RWPE1 (cell line): ENCODE results near the gene PAEP.
"Not testable (repeated sequence)": the region's sequence is repeated elsewhere in the genome, so short reads cannot be mapped to it uniquely, and the experiment has no call there.

Source experiments
- CTCF ChIA-PET: fragments of 350-600 bp; sonication (Branson Sonifier 250); formaldehyde crosslinking; extraction: SDS; loops from one replicate; lab custom pipeline; 2021; lab: Yijun Ruan, JAX
- POLR2A ChIA-PET: fragments of 400-600 bp; formaldehyde crosslinking; extraction: SDS; loops from one replicate; lab custom pipeline; 2020; ENCODE audit warnings: antibody characterized with exemption; ENCODE audit not compliant: low non-redundant PET; lab: Yijun Ruan, JAX
- DNase-seq: peaks from one replicate; pipeline ENCODE4 v3.0.0; 2012; ENCODE audit warnings: low spot score
- H3K27ac ChIP-seq: fragments of 450-650 bp; 2 replicates; pipeline ENCODE4 v1.5.1; 2017
- TF ChIP-seq, protein P1 (sequence below): fragments of 450-650 bp; conservative IDR thresholded peaks from 2 replicates; pipeline ENCODE4 v1.5.1; 2017; ENCODE audit warnings: low read depth, mild to moderate bottlenecking

PAEP gene

DNA sequence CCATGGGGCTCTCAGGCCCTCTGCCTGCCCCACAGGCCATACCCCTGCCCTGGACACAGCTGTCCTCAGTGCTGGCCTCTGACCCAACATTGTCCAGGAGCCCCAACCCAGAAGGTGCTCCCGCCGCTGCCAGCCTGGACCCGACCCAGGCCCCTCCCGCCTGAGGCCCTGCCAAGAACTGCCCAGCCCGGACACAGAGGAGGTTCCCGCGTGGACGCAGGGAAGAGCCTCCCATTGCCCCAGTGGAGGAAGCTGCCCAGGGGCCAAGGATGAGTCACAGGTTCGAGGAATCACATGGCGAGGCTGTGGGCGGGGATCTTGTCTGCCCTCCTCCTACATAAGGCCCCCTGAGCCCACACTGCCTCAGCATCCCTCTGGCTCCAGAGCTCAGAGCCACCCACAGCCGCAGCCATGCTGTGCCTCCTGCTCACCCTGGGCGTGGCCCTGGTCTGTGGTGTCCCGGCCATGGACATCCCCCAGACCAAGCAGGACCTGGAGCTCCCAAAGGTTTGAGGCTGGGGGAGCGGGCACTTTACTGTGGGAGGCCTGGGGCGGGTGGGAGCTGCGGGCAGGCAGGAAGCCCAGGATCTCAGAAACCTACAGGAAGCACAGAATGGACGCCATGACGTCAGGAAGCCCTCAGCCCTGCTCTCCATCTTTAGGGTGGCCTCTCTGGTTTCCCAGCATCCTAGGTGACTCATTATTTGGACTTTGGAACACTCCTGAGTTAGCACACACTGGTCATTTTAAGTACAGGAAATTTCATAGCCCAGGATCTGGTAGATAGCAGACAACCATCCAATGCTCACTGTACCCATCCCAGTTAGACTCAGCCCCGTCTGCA is at the start of gene PAEP:
Gene PAEP (plus strand): TSS at position 366 of the 844 bp plus-strand sequence.
- POLR2A ChIA-PET = no interaction called here

DNA sequence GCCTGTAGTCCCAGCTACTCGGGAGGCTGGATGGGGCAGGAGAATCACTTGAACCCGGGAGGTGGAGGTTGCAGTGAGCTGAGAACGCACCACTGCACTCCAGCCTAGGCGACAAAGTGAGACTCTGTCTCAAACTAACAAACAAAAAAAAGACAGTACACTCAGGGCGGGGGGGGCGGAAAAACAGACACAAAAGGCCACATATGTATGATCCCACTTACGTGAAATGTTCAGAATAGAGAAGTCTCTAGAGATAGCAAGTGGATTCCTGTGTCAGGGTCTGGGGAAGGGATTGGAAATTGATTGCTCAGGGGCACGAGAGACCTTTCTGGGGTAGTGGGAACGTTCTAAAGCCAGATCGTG is 49.3 kb upstream of the PAEP start:
- H3K27ac ChIP-seq = no peak overlapping the region
- CTCF ChIA-PET = interaction anchor here (1.0 kb wide), 1 partner anchor 8 kb away, joined by 8 read pairs; no protein-coding TSS in a partner anchor
- POLR2A ChIA-PET = no interaction called here
- no peak for DNase-seq
- TF ChIP-seq, protein P1, sequence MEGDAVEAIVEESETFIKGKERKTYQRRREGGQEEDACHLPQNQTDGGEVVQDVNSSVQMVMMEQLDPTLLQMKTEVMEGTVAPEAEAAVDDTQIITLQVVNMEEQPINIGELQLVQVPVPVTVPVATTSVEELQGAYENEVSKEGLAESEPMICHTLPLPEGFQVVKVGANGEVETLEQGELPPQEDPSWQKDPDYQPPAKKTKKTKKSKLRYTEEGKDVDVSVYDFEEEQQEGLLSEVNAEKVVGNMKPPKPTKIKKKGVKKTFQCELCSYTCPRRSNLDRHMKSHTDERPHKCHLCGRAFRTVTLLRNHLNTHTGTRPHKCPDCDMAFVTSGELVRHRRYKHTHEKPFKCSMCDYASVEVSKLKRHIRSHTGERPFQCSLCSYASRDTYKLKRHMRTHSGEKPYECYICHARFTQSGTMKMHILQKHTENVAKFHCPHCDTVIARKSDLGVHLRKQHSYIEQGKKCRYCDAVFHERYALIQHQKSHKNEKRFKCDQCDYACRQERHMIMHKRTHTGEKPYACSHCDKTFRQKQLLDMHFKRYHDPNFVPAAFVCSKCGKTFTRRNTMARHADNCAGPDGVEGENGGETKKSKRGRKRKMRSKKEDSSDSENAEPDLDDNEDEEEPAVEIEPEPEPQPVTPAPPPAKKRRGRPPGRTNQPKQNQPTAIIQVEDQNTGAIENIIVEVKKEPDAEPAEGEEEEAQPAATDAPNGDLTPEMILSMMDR = no peak

More for the DNA sequence above, at the start of gene PAEP:
- no peak within 1 kb of the TSS for H3K27ac ChIP-seq
- CTCF ChIA-PET = no interaction called here
- TF ChIP-seq, protein P1 = no peak
- no peak for DNase-seq

DNA sequence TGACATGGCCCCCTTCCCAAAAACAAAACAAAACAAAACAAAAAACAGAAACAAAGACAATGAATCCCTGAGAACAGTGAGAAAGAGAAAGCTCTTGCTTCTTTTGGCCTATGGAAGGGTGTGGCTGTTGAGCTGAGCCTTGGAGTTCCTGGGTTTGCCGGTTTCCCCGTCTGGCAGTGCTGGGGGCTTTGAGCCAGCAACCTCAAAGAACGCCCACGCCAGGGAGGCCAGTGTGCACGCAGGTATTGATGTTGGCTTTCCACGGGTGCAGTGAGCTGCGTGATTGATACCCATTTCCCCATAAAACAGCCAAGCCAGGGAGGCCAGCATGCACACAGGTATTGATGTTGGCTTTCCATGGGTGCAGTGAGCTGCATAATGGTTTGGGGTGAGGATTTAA is 48.7 kb upstream of the PAEP start:
- CTCF ChIA-PET = interaction anchor here (0.6 to 1.0 kb wide), 2 partner anchors 8 to 31 kb away, joined by 3 to 8 read pairs; no protein-coding TSS in a partner anchor
- DNase-seq = no peak
- H3K27ac ChIP-seq = no peak overlapping the region
- POLR2A ChIA-PET = no interaction called here
- TF ChIP-seq, protein P1 = no peak

DNA sequence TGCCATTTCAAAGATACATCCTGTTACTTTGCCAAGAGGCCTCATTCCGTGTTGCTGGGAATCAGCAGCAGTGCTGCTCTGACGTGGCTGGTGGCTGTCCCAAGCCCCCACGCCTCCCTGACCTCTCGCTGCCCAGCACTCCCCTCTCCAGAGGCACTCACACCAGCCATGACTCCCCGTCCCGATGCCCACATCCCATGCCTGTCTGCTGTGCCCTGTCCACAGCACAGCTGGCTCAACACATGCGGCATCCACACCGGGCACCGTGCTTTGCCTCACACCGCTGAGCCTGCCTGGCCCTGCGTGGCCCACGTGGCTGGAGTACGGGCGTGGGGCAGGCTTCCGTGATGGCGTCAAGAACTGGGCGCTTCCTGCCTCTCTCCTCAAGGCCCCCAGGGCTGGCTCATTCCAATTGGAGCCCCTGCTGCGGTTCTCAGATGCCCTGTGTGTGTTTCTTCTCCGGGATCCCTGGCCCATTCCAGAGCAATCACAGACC is 48.2 kb upstream of the PAEP start:
- no peak for DNase-seq
- ChIA-PET POLR2A (no interaction called here), CTCF (interaction anchor here (0.6 kb wide), 1 partner anchor 30 kb away, joined by 3 read pairs; no protein-coding TSS in a partner anchor)
- TF ChIP-seq, protein P1 = no peak
- no peak overlapping the region for H3K27ac ChIP-seq

DNA sequence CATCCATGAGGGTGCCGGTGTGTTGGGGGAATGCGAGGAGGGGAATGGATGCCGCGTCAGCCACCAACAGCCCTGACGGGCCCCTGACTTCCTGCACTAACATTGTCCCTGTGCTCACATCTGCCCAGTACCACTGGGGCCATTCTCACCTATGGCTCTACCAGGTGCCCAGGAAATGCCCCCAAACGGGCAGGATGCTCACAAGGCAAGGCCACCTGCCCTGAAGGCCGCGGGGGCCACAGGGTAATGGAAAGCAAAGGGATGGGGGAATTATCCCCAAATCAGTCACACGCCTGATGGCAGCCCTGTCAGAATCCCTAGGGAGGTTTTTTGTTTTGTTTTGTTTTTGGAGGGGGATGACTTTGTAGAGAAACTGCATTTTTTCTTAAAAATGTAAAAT is 47.6 kb upstream of the PAEP start:
- DNase-seq, POLR2A ChIA-PET, H3K27ac ChIP-seq: not testable (repeated sequence)
- CTCF ChIA-PET = interaction anchor here (1.7 kb wide), 1 partner anchor 9 kb away, joined by 11 read pairs; no protein-coding TSS in a partner anchor

- POLR2A ChIA-PET = no interaction called here
- TF ChIP-seq, protein P1 = no peak
- CTCF ChIA-PET = interaction anchor here (0.6 to 1.7 kb wide), 2 partner anchors 10 to 98 kb away, joined by 3 to 11 read pairs; no protein-coding TSS in a partner anchor
- no peak for DNase-seq
- H3K27ac ChIP-seq = no peak overlapping the region
Measured at GRCh38 chr9:135514342-135515082, 47.0 kb upstream of the PAEP start.
